ENCODE results near the gene SDK1.

The SDK1 gene

DNA sequence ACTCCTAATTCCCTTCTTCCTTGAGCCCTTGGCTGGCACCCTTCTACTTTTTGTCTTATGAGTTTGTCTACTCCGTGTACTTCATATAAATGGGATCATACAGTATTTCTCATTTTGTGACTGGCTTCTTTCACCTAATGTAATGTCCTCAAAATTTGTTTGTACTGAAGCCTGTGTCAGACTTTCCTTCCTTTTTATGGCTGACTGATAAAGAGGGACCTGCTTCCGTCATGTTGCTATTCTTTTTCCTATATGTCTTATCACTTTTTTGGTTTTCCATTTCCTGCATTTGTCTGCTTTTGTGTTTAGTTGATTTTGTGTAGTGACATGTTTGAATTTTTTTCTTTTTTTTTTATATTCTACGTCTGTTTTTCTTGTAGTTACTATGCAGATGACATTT is 470.9 kb downstream of the SDK1 start:
- no peak overlapping the region for H3K4me3 ChIP-seq (ENCODE audit: low read depth, low read length)

DNA sequence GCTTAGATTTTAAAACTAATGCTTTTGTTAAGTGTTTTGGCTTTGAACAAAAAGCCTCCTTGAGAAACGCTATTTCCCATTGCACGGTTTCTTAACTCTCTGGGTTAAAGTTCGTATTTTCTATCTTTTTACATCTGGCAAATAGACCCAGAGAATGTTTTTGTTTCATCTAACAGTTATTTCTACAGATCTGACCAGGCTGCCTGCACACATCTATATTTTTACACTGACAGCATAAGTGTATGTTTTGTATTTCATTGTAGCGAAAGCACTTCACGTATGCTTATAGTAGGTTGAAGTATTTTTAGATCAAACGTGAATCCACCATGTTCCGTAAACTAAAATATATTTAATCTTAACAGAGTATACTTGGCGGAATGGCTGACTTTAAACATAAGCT is 477.3 kb downstream of the SDK1 start:
- no peak overlapping the region for H3K4me3 ChIP-seq (ENCODE audit: low read depth, low read length)

DNA sequence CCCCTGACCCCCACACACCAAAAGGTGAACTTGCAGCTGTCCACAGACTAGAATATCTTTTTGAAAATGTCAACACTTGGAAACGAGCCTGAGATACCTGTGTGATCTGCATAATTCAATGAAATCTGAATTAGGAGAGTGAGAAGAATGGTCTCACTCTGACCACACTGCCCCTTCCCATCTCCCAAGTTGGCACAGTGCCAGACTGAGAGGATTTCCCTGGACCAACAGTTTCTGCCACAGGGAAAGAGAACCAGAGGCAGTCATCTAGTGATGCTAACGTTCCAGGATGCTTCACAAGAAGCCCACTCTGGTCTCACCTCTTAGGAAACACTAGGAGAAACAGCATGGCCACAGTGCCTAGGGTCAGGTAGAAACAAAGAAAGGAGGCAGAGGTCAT is 479.0 kb downstream of the SDK1 start:
- H3K4me3 ChIP-seq (ENCODE audit: low read depth, low read length), result no peak overlapping the region

DNA sequence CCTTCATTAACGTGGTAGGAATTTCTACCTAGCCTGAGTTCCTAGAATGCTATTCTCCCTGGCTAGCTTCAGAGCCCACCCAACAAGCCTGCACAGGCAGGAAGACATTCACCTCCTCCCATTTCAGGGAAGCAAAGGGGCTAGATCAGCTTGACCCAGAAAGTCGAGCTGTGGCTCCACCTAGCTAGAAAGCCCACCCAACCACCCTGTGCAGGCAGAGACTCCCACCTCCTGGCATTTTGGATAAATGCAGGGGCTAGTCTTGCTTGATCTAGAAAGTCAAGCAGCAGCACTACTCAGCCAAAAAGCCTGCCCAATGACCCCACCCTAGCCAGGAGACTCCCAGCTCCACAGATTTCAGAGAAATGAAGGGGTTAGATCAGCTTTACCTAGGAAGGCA is 479.5 kb downstream of the SDK1 start:
- no peak overlapping the region for H3K4me3 ChIP-seq (ENCODE audit: low read depth, low read length)

DNA sequence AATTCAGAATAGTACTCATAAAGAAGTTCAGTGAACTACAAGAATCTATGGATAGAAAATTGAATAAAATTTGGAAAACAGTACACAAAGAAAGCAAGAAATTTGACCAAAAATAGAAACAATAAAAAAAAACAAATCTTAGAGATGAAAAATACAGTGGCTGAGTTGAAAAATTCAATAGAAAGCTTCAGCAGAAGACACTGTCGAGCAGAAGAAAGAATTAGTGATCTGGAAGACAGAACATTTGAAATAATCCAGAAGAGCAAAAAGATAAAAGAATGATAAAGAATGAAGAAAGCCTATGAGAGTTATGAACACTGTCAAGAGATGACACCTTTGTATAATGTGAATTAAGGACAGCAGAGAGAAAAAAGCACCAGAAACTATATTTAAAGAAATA is 480.6 kb downstream of the SDK1 start:
- no peak overlapping the region for H3K4me3 ChIP-seq (ENCODE audit: low read depth, low read length)

DNA sequence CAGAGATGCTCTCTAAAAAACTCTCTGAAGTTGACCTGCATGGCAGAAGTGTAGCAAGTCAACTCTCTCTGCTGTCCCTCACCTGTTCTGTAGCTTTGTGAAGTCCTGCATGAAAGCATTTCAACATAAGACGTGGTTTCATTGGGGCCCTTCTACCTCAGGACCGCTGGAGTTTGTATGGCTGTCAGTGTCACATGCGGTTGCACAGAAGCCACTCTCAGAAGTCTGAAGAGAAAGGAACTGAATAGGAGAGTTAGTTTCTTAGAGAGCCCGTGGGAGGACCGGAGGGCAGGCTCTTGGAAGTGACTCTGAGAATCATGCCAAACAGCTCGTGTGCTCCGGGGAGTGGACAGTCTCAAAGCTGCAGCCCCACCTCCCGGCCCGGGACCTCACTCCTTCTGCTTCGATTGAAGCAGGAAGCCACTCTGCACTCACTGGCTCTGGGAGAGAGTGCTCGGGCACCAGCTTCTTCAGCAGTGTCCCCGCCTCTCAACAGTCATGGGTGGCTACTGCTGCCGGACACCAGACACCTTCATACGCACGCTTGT is 486.7 kb downstream of the SDK1 start:
- H3K4me3 ChIP-seq (ENCODE audit: low read depth, low read length), result no peak overlapping the region

DNA sequence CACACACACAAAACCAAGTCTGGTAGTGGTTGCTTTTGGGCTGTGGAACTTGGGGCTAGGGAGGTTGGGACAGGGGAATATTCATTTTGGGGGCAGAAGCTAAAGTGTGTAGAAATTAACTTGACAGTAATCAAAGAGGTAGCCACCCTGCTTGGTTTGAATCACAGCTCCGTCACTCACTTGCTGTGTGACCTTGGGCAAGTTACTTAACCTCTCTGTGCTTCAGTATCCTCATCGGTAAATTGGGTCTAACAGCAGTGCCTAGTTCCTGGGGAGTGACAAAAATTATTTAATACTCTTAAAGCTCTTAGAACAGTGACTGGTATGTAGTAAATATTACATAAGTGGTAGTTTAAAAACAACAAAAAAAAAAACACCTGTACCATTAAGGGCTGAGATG is 489.8 kb downstream of the SDK1 start:
- no peak overlapping the region for H3K4me3 ChIP-seq (ENCODE audit: low read depth, low read length)

DNA sequence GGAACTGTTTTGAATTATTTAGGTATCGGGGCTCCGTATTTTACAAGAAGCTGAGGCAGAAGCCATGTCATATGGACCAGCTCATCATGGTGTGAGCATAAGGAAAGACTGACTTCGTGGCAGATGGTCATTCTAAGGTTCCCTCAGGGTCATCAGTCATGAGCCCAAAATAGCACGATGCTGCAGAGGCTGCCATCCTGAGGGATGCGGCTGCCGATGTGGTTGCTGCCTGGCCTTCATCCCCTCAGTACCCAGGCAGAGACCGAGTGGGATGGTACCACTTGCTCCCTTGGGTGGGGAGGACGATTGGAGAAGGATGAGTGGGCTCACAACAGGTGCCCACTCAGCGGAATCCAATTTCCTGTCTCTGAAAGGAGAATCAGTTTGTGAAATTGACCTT is 490.3 kb downstream of the SDK1 start:
- no peak overlapping the region for H3K4me3 ChIP-seq (ENCODE audit: low read depth, low read length)

DNA sequence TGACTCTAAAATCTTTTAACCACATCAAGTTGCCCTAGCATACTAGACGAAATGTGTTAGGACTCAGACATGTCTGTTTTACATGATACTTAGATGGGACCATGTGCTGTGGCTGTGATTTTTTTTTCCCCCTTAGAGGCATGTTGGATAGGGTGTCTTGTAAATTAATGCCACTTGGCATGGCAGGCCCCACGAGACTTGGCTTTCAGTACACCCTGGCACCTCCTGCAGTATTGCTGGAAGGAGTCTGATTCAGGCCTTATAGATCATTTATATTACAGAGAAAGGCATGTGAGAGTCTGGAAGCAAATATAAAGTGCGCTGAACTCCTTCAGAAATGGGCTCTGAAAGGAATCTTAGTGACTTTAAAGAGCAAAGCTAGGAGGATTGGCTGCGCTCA is 494.1 kb downstream of the SDK1 start:
- no peak overlapping the region for H3K4me3 ChIP-seq (ENCODE audit: low read depth, low read length)

DNA sequence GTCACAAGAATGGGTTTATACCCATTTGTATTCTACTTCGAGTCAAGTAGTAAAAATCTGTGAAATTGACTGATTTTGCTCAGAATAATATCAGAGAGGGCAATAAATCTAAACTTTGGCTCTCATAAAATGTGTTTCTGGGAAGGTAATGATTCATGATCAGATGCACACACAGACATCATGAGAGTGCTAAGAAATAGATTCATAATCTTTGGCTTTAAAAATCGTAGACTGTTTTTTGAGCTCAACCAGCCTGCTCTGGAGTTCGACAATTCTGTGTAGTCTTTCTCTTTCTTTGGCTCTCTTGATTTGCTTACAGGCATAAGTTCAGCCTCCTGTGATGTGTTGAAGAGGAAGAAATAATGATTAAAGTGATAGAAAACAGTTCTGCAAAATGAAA is 494.7 kb downstream of the SDK1 start:
- no peak overlapping the region for H3K4me3 ChIP-seq (ENCODE audit: low read depth, low read length)

DNA sequence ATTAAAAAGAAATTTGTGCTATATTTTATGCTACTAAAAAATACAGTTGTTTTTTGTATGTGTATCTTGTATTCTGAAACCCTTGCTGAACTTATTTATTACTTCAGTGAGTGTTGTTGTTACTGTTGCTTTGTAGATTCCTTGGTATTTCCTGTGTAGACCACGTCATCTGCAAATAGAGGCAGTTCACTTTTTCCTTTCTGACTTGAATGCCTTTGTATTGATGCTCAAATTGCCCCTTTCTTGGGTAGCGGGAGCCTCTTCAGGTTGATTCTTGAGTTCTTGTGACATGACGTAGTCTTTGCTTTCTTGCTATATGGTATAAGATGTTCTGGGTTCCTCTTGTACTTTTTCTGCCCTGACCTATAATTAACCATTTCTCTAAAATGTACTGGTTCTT is 504.1 kb downstream of the SDK1 start:
- H3K4me3 ChIP-seq (ENCODE audit: low read depth, low read length), result no peak overlapping the region

DNA sequence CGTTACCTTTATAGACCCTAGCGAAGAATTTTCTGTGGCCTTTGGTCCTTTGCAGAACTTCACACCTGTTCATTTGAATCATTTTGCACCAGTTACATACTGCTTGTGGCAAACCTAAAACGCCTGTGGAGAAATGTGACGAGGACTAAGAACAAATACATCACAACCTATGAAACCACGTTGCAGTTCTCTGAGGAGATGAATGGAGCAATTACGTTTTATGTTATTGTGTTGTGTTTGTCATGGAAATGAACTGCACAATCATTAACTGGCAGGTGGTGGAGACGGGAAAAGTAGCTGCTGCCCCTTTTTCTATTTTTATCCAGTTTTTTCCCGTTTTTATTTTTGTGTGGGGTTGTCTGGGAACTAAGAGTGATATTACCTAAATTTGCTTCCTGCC is 505.5 kb downstream of the SDK1 start:
- H3K4me3 ChIP-seq (ENCODE audit: low read depth, low read length), result no peak overlapping the region

DNA sequence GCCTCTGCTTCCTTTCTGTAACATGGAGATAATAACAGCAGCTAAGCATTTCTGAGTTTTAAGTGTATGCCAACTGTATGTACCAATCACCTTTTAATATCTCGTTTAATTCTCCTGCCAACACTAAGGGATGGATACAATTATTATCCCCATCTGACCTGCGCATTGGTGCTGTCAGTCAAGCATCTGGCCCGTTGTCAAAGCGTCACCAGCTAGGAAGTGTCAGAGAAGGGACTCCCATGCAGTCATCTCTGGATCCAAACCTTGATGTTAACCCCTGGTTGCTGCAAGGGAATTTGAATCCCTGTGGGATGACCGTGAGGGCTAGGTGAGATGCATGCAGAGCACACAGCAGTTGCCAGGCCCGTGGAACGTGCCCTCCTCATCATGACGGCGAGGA is 506.8 kb downstream of the SDK1 start:
- H3K4me3 ChIP-seq (ENCODE audit: low read depth, low read length), result no peak overlapping the region

DNA sequence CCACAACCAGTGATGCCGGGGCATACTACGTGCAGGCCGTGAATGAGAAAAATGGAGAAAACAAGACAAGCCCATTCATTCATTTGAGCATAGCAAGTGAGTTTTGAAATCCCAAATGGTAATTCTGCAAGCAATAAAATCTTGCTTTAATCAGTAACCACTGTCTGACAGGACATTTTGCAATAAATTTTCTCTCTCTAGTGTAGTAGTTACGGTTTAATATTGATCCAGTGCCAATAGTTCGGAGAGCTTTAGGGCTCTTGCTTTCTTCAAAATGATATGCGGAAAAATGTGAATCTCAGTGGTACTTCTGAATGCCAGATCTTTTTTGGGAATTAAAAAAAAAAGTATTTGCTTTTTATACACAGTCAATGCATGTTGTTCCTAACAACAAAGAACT is 520.4 kb downstream of the SDK1 start:
- H3K4me3 ChIP-seq (ENCODE audit: low read depth, low read length), result no peak overlapping the region

DNA sequence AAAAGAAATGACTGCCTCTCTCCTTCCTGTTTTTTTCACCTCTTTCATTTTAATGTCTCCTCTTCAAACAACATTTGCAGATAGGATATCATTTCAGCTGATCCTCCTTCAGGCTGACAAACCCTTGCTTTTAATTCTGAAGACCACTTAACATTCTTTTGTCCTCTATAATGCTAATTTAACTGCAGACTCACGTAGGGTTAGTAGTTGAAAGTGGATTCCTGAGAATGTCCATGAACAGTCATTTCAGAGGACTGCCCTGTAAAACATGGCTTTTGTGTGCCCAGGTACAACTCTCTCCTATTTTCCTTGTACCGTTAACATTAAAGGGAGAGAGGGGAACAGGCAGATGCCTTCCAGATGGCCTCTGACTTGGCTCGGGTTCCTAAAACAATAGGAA is 524.4 kb downstream of the SDK1 start:
- H3K4me3 ChIP-seq (ENCODE audit: low read depth, low read length), result no peak overlapping the region

DNA sequence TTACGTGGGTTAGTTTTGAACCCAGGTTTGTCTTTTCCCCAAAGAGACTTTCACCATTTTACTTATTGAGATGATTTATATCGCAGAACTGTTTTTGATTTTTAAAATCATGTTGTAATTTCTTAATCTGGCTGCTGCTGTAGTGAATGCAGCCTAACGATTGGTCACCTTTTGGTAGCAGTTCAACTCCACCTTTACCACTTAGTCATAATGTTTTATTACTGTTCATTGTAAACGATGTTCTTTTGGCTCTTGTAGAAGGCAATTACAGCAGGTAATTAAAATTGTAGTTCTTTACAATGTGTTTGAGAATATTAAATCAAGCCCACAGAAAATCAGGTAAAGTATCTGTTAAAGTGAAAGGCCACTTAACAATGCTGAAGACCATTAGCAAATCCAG is 531.1 kb downstream of the SDK1 start:
- no peak overlapping the region for H3K4me3 ChIP-seq (ENCODE audit: low read depth, low read length)

DNA sequence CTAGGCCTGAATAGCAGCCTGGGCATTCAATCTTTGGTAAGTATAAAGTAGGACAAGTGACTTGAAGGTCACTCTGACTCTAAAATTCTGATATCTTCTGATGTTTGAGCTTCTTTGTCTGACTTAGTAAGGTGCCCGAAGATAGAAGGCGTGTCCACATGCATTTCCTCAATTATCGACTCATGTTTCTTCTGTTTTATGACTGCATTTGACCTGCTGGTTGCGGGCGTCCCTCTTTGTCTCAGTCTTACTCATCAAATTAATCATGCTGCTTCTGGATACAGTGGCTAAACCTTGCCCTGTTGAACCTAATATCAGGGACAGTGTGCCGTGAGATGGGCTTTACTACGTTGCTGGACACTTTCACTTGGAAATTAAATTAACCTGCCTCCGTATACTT is 534.1 kb downstream of the SDK1 start:
- no peak overlapping the region for H3K4me3 ChIP-seq (ENCODE audit: low read depth, low read length)

DNA sequence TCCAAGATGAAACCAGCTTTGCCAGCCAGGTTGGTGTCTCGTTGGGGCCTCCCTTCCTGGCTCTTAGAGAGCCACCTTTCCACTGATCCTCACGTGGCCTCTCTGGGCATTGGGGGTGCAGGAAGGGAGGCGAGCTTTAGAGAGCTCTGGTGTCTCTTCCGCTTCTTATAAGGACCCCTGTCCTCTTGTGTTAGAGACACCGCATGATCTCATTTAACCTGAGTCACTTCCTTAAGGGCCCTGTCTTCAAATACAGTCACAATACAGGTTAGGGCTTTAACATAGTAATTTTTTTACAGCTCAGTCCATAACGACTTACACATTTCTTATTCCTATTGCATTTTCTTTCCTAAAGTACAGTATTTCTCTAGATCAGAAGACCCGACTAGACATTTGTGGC is 535.8 kb downstream of the SDK1 start:
- no peak overlapping the region for H3K4me3 ChIP-seq (ENCODE audit: low read depth, low read length)

DNA sequence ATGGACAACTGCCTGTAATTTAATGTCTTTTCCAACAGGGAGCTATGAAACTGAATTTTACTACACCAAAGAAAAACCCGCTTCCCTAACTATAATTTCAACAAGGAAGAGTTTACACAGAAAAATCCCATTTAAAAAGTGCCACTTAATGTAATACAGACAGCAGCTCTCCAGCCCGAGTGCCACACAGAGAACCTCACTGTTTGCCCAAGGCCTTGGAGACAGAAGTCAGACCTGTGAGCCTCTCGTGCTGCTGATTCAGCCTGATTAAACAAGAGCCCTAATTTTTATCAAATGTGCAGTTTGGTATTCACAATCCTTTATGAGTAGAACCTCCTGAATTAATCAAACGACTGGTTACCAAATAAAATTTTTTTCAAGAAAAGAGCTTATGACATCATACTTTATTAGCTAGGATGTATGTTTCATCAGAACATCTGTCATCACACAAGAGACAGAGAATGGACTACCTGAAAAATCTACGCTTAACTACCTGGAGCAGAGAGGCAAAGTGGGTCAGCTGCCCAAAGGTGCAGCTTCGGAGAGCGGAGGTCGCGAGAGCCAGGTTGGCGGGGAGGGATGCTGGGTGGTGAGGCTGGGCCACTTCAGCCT is 543.6 kb downstream of the SDK1 start:
- H3K4me3 ChIP-seq (ENCODE audit: low read depth, low read length), result no peak overlapping the region

DNA sequence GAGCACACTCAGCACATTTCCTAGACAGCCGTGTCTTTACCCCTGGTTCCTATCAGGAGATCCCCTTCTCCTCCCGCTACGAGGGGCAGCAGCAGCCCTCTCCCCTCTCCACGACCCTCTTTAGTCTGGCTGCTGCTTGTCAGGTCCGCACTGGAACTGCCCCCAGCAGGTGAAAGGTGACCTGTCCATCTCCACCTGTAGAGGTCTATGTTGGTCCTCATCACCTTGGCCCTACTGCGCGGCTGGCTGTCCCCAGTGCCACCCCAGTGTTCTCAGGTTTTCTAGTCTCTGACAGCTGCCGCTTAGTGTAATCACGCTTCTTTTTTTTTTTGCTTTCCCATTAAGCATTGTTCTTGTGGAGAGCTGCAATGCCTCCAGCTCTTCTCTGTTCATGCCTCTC is 545.7 kb downstream of the SDK1 start:
- no peak overlapping the region for H3K4me3 ChIP-seq (ENCODE audit: low read depth, low read length)

DNA sequence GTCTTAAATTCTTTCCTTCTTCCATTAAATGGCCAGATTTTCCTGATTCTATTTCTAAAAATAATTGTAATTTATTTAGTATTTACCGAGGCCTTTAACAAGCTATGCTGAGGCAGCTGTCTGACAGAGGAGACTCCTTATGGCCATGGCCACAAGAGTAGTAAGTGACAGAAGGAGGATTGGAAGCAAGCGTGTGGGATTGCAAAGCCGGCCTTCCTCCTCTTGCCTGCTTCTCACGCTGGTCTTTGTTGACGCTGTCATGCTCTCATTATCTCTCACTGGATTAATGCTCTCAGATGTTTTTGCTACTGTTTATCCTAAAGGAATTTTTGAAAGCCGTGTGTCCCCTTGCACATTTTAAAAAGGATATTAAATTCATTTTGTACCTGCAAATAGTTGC is 546.3 kb downstream of the SDK1 start:
- no peak overlapping the region for H3K4me3 ChIP-seq (ENCODE audit: low read depth, low read length)

DNA sequence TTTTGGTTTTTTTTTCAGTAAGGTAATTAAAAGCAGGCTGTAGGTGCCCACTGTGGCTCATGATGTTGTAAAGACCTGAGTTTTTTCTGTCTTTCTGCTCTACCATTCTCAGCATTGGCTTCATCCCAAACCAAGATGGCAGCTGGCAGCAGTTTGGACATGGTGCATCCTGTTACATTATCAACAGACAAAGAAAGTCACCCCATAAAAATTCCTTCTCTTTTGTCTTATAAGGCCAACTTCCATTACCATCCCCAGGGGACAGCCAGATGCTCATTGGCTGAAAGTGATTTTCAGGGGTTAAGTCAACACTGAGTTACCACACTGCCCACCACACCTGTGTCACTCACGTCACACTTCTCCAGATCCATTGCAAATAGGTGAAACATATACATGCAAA is 558.4 kb downstream of the SDK1 start:
- no peak overlapping the region for H3K4me3 ChIP-seq (ENCODE audit: low read depth, low read length)

DNA sequence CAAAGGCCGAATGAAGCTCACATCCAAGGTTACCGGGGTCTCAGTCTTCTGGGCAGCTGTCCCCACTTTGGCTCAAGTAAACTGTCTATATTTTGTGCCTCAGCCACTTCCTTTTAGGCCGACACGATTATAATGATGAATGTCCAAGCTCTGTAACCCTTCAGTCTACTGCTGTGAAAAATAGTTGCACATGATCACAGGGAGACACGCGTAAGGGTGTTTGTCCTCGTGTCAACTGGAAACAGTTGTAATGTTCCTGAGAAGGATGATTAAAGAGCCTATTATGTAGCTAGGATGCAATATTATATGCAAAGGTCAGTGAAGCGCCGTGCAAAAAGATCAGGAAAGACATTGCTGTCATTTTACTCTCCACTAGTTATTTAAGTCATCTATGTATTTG is 559.9 kb downstream of the SDK1 start:
- H3K4me3 ChIP-seq (ENCODE audit: low read depth, low read length), result no peak overlapping the region

Data from iPS-11a (cell line).